DND-41 (cell line): ENCODE measurements around the gene LILRA6.

ENCODE experiments used
- EZH2 ChIP-seq: IDR thresholded peaks from 3 replicates; pipeline ENCODE4 v1.6.1; 2012; ENCODE audit warnings: borderline replicate concordance, low read depth, mild to moderate bottlenecking, moderate library complexity, low read length, inconsistent platforms; ENCODE audit not compliant: severe bottlenecking
- TF ChIP-seq, protein P1 (sequence below): IDR thresholded peaks from 2 replicates; pipeline ENCODE4 v1.5.1; 2012; ENCODE audit warnings: borderline replicate concordance, low read length, moderate library complexity, mild to moderate bottlenecking; ENCODE audit not compliant: poor library complexity, severe bottlenecking; ENCODE audit errors: extremely low read depth

DNA sequence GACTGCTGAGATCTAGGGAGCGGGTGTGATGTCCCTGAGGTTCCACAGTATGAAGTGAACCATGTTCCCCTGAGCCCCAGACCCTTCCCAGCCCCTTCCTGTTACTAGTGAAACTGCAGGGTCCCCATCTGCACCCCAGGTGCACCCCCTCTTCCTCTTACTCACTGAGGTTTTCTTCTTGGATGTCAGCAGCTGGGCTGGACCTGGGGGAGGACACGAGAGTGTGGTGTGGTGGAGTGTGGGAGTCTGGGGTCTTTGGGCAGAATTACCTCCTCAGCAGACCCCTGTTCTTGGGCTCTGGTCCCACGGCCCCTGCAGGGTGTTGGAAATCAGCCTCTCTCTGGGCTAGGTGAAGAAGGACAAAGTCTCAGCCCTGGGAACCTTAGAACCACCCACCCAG lies 3.3 kb upstream of the LILRA6 start:
- TF ChIP-seq, protein P1, sequence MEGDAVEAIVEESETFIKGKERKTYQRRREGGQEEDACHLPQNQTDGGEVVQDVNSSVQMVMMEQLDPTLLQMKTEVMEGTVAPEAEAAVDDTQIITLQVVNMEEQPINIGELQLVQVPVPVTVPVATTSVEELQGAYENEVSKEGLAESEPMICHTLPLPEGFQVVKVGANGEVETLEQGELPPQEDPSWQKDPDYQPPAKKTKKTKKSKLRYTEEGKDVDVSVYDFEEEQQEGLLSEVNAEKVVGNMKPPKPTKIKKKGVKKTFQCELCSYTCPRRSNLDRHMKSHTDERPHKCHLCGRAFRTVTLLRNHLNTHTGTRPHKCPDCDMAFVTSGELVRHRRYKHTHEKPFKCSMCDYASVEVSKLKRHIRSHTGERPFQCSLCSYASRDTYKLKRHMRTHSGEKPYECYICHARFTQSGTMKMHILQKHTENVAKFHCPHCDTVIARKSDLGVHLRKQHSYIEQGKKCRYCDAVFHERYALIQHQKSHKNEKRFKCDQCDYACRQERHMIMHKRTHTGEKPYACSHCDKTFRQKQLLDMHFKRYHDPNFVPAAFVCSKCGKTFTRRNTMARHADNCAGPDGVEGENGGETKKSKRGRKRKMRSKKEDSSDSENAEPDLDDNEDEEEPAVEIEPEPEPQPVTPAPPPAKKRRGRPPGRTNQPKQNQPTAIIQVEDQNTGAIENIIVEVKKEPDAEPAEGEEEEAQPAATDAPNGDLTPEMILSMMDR, result no peak
- no peak for TF ChIP-seq EZH2
